GM13976 (cell line): ENCODE data around the gene COL4A3.

ENCODE experiments used
- DNase-seq: peaks from one replicate; pipeline ENCODE4 v3.0.0; 2012; ENCODE audit warnings: low spot score
- in situ Hi-C: fragments of 300-500 bp; cut with MboI; formaldehyde crosslinking; loops from one replicate; pipeline ENCODE4 v1.12.0; 2022; ENCODE audit warnings: low sequenced_read_pairs, mixed read lengths, inconsistent platforms; ENCODE audit not compliant: unreplicated experiment
- TF ChIP-seq, protein P1 (sequence below): IDR thresholded peaks from 2 replicates; pipeline ENCODE4 v1.5.1; 2012; ENCODE audit warnings: borderline replicate concordance, mild to moderate bottlenecking; ENCODE audit not compliant: insufficient read depth; ENCODE audit errors: extremely low read depth, missing control alignments, control extremely low read depth

Gene COL4A3

DNA sequence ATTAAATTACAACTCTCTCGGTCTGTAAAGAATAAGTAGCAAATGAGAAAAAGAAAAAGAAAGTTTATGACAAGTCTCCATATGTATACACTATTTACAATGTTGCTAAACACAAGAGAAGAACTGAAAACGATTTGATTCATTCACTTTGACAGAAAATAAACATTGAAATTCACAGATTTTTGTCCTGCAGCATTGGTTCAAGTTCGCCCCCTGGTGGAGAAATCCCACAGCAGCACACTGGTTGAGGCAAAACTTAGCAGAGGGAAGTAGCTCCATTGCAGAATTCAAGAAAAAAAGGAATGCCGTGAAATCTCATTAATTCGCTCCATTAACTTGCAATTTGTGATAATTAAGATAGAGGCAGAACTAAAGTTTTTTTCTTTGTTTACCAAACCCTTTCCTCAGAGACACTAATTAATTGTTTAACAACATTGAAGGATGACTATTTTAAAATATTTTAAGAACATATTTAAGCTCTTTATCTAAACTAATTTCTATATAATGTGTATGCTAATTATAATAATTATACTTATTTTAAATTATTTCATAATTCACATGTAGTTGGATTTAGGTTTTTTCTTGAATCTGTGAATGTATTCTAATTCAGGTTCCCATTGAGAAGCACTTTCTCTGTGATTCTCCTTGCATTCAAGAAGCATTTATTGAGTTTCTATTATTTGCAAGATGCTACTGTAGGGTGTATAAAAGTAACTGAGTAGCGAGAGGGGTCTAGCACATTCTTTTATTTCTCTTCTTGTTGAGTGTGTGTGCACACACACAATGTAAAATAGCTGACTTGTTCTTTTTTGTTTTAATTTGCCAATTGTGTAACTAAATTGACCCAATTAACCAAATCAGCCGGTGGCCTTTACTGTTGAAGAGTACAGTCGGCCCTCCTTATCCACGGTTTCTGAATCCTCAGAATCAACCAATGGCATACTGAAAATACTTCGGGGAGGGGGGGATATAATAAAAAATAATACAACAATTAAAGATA is 74.1 kb downstream of the COL4A3 start:
- in situ Hi-C loops: loop anchor here (25.0 kb wide), 1 partner anchor 101 kb away; no protein-coding TSS in a partner anchor
- DNase-seq: peak; percentile 52
- TF ChIP-seq, protein P1, sequence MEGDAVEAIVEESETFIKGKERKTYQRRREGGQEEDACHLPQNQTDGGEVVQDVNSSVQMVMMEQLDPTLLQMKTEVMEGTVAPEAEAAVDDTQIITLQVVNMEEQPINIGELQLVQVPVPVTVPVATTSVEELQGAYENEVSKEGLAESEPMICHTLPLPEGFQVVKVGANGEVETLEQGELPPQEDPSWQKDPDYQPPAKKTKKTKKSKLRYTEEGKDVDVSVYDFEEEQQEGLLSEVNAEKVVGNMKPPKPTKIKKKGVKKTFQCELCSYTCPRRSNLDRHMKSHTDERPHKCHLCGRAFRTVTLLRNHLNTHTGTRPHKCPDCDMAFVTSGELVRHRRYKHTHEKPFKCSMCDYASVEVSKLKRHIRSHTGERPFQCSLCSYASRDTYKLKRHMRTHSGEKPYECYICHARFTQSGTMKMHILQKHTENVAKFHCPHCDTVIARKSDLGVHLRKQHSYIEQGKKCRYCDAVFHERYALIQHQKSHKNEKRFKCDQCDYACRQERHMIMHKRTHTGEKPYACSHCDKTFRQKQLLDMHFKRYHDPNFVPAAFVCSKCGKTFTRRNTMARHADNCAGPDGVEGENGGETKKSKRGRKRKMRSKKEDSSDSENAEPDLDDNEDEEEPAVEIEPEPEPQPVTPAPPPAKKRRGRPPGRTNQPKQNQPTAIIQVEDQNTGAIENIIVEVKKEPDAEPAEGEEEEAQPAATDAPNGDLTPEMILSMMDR: peak; percentile 82

DNA sequence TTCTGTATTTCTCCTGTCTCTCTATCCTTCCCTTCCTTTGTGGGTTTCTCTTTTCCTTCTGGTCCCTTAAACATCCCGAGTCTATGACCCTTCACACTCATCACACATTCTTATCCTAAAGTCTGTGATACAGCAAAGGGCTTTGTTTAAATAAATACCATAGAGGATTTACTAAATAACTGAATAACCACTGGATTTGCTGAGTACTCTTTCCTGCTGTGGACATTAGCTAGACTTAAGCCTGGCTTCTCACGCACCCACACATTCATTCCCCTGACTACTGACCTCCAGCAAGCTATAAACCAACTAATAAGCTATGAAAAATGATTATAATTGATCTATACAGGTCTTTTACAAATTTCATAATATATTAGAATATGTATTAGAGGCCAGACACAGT is 76.6 kb downstream of the COL4A3 start:
- in situ Hi-C loops: loop anchor here (25.0 kb wide), 1 partner anchor 104 kb away; no protein-coding TSS in a partner anchor
- DNase-seq: no peak
- TF ChIP-seq, protein P1: no peak

DNA sequence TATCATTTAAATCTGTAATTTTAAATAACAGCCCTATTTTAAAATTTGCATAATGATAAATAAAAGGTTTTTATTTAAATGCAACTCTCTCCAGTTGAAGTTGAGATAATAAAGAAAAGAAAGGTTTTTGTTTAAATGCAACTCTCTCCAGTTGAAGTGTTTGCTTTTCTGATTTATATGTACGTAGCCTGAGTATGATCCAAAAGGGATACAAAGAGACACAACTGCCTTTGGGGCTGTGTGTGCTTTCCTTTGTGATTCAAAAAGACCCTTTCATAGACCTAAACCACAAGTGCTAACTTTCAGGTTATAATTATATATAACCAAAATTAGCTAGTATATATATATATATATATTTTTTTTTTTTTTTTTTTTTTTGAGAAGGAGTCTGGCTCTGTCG is 84.5 kb downstream of the COL4A3 start:
- TF ChIP-seq, protein P1: no peak
- DNase-seq: no peak
- in situ Hi-C loops: loop anchor here (25.0 kb wide), 1 partner anchor 112 kb away; no protein-coding TSS in a partner anchor

DNA sequence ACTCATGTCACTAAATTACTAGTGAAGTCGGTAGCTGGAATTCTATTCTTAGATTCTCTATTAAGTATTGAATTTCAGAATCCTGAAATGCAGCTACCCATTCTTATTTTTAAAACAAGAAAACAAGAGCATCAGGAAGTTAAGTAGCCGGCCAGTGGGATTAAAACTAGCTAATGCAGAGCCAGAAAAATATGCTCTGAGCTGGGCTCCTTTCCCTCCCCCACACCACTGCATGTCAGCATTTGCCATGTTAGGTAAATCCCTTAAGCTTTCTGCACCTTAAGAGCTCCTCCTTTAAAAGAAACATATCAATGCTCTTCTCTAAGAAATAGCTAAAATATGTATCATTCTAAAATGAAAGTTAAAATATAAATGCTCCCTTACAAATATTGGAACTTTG is 88.4 kb downstream of the COL4A3 start:
- TF ChIP-seq, protein P1: no peak
- in situ Hi-C loops: no loop called here
- no peak for DNase-seq

DNA sequence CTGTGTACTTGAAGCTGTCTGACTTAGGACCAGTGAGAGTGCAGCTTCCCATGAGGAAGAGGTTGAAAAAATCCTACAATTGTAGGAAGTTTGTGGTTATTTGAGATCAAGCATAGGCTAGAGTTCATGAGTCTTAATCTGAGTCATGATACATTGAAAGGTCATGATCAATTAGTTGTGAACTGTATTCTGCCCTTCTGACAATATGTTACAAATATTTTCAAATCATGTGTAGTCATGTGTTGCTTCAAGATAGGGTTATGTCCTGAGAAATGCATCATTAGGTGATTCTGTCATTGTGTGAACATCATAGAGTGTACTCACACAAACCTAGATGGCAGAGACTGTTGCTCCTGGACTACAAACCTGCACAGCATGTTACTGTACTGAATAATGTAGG is 92.2 kb downstream of the COL4A3 start:
- in situ Hi-C loops: no loop called here
- DNase-seq: no peak
- TF ChIP-seq, protein P1: no peak

DNA sequence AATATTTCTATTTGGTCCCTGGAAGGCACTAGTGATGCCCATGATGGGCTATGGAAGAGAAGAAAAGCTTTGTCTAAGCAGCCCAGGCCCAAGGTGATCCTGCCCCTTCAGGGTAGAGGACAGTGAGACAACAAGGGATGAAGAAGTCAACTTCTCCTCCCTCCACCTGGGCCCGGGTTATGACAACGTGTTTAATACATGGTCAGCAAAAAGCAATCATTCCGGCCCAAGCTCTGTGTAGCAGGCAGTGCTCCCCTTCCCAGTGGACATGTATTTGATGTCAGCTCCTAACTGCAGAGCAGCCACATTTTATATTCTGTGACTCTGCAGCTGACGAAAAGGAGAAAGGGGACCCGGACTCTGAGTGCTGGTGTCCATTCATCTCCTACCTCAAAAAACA is 93.4 kb downstream of the COL4A3 start:
- TF ChIP-seq, protein P1: no peak
- DNase-seq: no peak
- in situ Hi-C loops: no loop called here
